Spinal cord (tissue), 10 donors: ENCODE measurements around the gene KIF1A. TPM values are rescaled to one million over a fixed set of nuclear protein-coding genes. Genes with fewer than 3 reads are reported as not detected.
A peak's percentile ranks its signal among the peaks of the same experiment; 100 is the strongest.

Source experiments
- DNase-seq, 6 donors: peaks; one replicate each; pipeline versions ENCODE4 v3.0.0 to v3.0.0-alpha.2; 2013 to 2015; ENCODE audit warnings: low spot score in 6 of 6, low read depth in 4 of 6
- H3K27ac ChIP-seq: one replicate; pipeline ENCODE4 v1.5.1; 2013; ENCODE audit warnings: low read depth, low read length, control low read depth
- H3K27me3 ChIP-seq: one replicate; pipeline ENCODE4 v1.6.1; 2013; ENCODE audit warnings: low read length; ENCODE audit not compliant: control insufficient read depth, insufficient read depth
- H3K36me3 ChIP-seq: one replicate; pipeline ENCODE4 v1.6.1; 2013; ENCODE audit warnings: low read length; ENCODE audit not compliant: control insufficient read depth, insufficient read depth
- H3K4me1 ChIP-seq: one replicate; pipeline ENCODE4 v1.6.1; 2013; ENCODE audit warnings: low read length; ENCODE audit not compliant: control insufficient read depth, insufficient read depth
- H3K4me3 ChIP-seq: one replicate; pipeline ENCODE4 v1.5.1; 2013; ENCODE audit warnings: low read depth, low read length, control low read depth
- H3K9me3 ChIP-seq: one replicate; pipeline ENCODE4 v1.6.1; 2013; ENCODE audit warnings: low read length; ENCODE audit not compliant: control insufficient read depth, insufficient read depth
- WGBS: methylation state at CpG from one replicate; pipeline ENCODE4 v1.1.5; 2013; ENCODE audit warnings: missing lambda C conversion rate; ENCODE audit not compliant: insufficient coverage; 5-methylcytosine and 5-hydroxymethylcytosine counted together
- polyA plus RNA-seq, 2 donors: library from polyadenylated mRNA; unstranded; fragments of 120-200 nt; gene quantifications; one replicate each; pipeline ENCODE4 v1.2.1, GENCODE V29; 2013; ENCODE audit not compliant: insufficient read length in 2 of 2
- total RNA-seq, 2 donors: library from RNA; depleted of rRNA in 1 of 2; stranded (reverse); fragments of 120-200 nt in 1 of 2; fragments of >200 nt in 1 of 2; gene quantifications; one replicate each; pipeline versions ENCODE4 v1.2.3 to v1.2.4, GENCODE V29; 2013 to 2014
- donor health status: healthy.

The KIF1A gene
- total and polyA plus RNA-seq, 4 donors: 125 to 519 (median 317) TPM

GRCh38 chr2:240806459-240806858 is 13.6 kb downstream of the KIF1A start:
- Histone ChIP-seq H3K27me3 (no peaks in the 10 kb centered on the region), H3K9me3 (no peaks in the 10 kb centered on the region), H3K27ac (no peak overlapping the region), H3K36me3 (peaks cover 10% of the 10 kb centered on the region), H3K4me3 (no peak overlapping the region), H3K4me1 (peaks cover 2% of the 10 kb centered on the region)
- WGBS: 94% methylated on average over 2 of the region's 2 CpGs
- no peak for DNase-seq

- DNase-seq: no peak
- Histone ChIP-seq H3K27ac (no peak overlapping the region), H3K36me3 (peaks cover 7% of the 10 kb centered on the region), H3K4me1 (peaks cover 2% of the 10 kb centered on the region), H3K9me3 (no peaks in the 10 kb centered on the region), H3K27me3 (no peaks in the 10 kb centered on the region), H3K4me3 (no peak overlapping the region)
- 88% methylated on average over 2 of the region's 4 CpGs for WGBS
Observed at GRCh38 chr2:240806006-240806405, 14.0 kb downstream of the KIF1A start.

GRCh38 chr2:240803191-240803590 is 16.8 kb downstream of the KIF1A start:
- H3K27ac ChIP-seq: no peak overlapping the region
- WGBS: 90% methylated on average over 5 of the region's 8 CpGs

GRCh38 chr2:240799033-240799820 is 20.8 kb downstream of the KIF1A start:
- no peak for DNase-seq
- peak overlapping the region; percentile 83 for H3K27ac ChIP-seq
- H3K4me3 ChIP-seq: no peak overlapping the region
- WGBS: 46% methylated on average over 10 of the region's 14 CpGs
- peaks cover 49% of the 10 kb centered on the region for H3K36me3 ChIP-seq
- H3K4me1 ChIP-seq: peaks cover 65% of the 10 kb centered on the region
- H3K27me3 ChIP-seq: no peaks in the 10 kb centered on the region
- H3K9me3 ChIP-seq: no peaks in the 10 kb centered on the region

More at GRCh38 chr2:240803191-240803590, 16.8 kb downstream of the KIF1A start:
- DNase-seq: no peak
- H3K9me3 ChIP-seq: no peaks in the 10 kb centered on the region
- peaks cover 10% of the 10 kb centered on the region for H3K36me3 ChIP-seq
- H3K27me3 ChIP-seq: no peaks in the 10 kb centered on the region
- H3K4me1 ChIP-seq: peaks cover 27% of the 10 kb centered on the region
- H3K4me3 ChIP-seq: no peak overlapping the region

- Histone ChIP-seq H3K27me3 (no peaks in the 10 kb centered on the region), H3K27ac (peak overlapping the region; percentile 83), H3K4me1 (peaks cover 73% of the 10 kb centered on the region), H3K9me3 (no peaks in the 10 kb centered on the region), H3K36me3 (peaks cover 58% of the 10 kb centered on the region), H3K4me3 (no peak overlapping the region)
- 84% methylated on average over 17 of the region's 17 CpGs for WGBS
- no peak for DNase-seq
Observed at GRCh38 chr2:240798327-240798905, 21.6 kb downstream of the KIF1A start.

GRCh38 chr2:240797914-240798313 is 22.1 kb downstream of the KIF1A start:
- no peak for DNase-seq
- peaks cover 63% of the 10 kb centered on the region for H3K36me3 ChIP-seq
- WGBS: 72% methylated on average over 3 of the region's 12 CpGs
- H3K27me3 ChIP-seq: no peaks in the 10 kb centered on the region
- H3K9me3 ChIP-seq: no peaks in the 10 kb centered on the region
- peak overlapping the region; percentile 25 for H3K27ac ChIP-seq
- H3K4me3 ChIP-seq: no peak overlapping the region
- peaks cover 75% of the 10 kb centered on the region for H3K4me1 ChIP-seq

- Histone ChIP-seq H3K4me3 (no peak overlapping the region), H3K9me3 (no peaks in the 10 kb centered on the region), H3K4me1 (peaks cover 80% of the 10 kb centered on the region), H3K27me3 (no peaks in the 10 kb centered on the region), H3K36me3 (peaks cover 67% of the 10 kb centered on the region), H3K27ac (no peak overlapping the region)
- no peak for DNase-seq
- WGBS: 75% methylated on average over 14 of the region's 14 CpGs
Observed at GRCh38 chr2:240797500-240797895, 22.5 kb downstream of the KIF1A start.

GRCh38 chr2:240796543-240797499 is 23.2 kb downstream of the KIF1A start:
- peaks cover 86% of the 10 kb centered on the region for H3K4me1 ChIP-seq
- H3K27me3 ChIP-seq: no peaks in the 10 kb centered on the region
- DNase-seq: no peak
- no peaks in the 10 kb centered on the region for H3K9me3 ChIP-seq
- peaks cover 71% of the 10 kb centered on the region for H3K36me3 ChIP-seq
- 86% methylated on average over 14 of the region's 19 CpGs for WGBS
- H3K27ac ChIP-seq: no peak overlapping the region
- no peak overlapping the region for H3K4me3 ChIP-seq

GRCh38 chr2:240795916-240796510 is 24.0 kb downstream of the KIF1A start:
- Histone ChIP-seq H3K27ac (no peak overlapping the region), H3K4me1 (peaks cover 93% of the 10 kb centered on the region), H3K27me3 (no peaks in the 10 kb centered on the region), H3K9me3 (no peaks in the 10 kb centered on the region), H3K36me3 (peaks cover 77% of the 10 kb centered on the region), H3K4me3 (no peak overlapping the region)
- WGBS: 89% methylated on average over 20 of the region's 21 CpGs
- DNase-seq: no peak
